ENCODE data around the gene RFNG.
"Not testable (repeated sequence)": the region's sequence is repeated elsewhere in the genome, so short reads cannot be mapped to it uniquely, and the experiment has no call there.

The RFNG gene

GRCh38 chr17:82041144-82041814 is 10.3 kb downstream of the RFNG start:
- no peak for ATAC-seq

GRCh38 chr17:82039695-82040299 is 11.8 kb downstream of the RFNG start:
- no peak for ATAC-seq

GRCh38 chr17:82038796-82039409 is 12.7 kb downstream of the RFNG start:
- not testable (repeated sequence) for ATAC-seq

- no peak for ATAC-seq
These were observed 13.8 kb downstream of the RFNG start for GRCh38 chr17:82037889-82038195.

GRCh38 chr17:82037092-82037888 is 14.3 kb downstream of the RFNG start, which contains the start of gene DCXR:
DCXR (minus strand) TSS chr17:82037697; CDS start chr17:82037682, 15 bp downstream.
- peak; percentile 95 to 96 for ATAC-seq

GRCh38 chr17:82036634-82037091 is 14.9 kb downstream of the RFNG start:
- ATAC-seq: no peak

- ATAC-seq: no peak
These were observed 15.5 kb downstream of the RFNG start for GRCh38 chr17:82035956-82036633.

- ATAC-seq: no peak
These were observed 16.1 kb downstream of the RFNG start for GRCh38 chr17:82035488-82035887.

GRCh38 chr17:82034371-82035011 is 17.1 kb downstream of the RFNG start:
- ATAC-seq: no peak

GRCh38 chr17:82033359-82034085 is 18.1 kb downstream of the RFNG start:
- ATAC-seq: no peak

GRCh38 chr17:82031885-82032627 is 19.6 kb downstream of the RFNG start:
- ATAC-seq: peak; percentile 25 to 39

GRCh38 chr17:82031303-82031884 is 20.2 kb downstream of the RFNG start, which contains the start of gene RAC3:
RAC3 (plus strand) TSS chr17:82031678; CDS start chr17:82031762, 84 bp downstream.
- peak; percentile 17 to 20 for ATAC-seq

GRCh38 chr17:82030470-82031302 is 20.9 kb downstream of the RFNG start:
- ATAC-seq: peak; percentile 75 to 76

GRCh38 chr17:82029990-82030469 is 21.6 kb downstream of the RFNG start:
- ATAC-seq: no peak

- ATAC-seq: no peak
These were observed 22.2 kb downstream of the RFNG start for GRCh38 chr17:82029391-82029790.

- no peak for ATAC-seq
These were observed 22.6 kb downstream of the RFNG start for GRCh38 chr17:82028966-82029365.

GRCh38 chr17:82028246-82028645 is 23.4 kb downstream of the RFNG start:
- no peak for ATAC-seq

- ATAC-seq: no peak
These were observed 26.1 kb downstream of the RFNG start for GRCh38 chr17:82025401-82026107.
